K562 (cell line): ENCODE measurements around the gene PTPRR. TPM values are rescaled to one million over a fixed set of nuclear protein-coding genes. Genes with fewer than 3 reads are reported as not detected.

Experiments
- ATAC-seq: fragments of 200-7000 bp; cut with Tn5 transposase; 3 replicates; pipeline ENCODE4 v1.9.1; 2020; ENCODE audit warnings: moderate library complexity
- BruUV-seq: library from RNA; stranded (reverse); fragments of 400-500 nt; replicated peaks from 2 replicates; lab custom pipeline; 2021; lab: Mats Ljungman, UMichigan
- CTCF ChIA-PET: fragments of 300-600 bp; formaldehyde crosslinking; extraction: SDS; loops from one replicate; lab custom pipeline; 2021; ENCODE audit warnings: low intra/inter-chr PET ratio; lab: Yijun Ruan, JAX
- POLR2A ChIA-PET: fragments of 300-600, 350-650 bp; sonication (Branson Sonifier 250); formaldehyde crosslinking; extraction: SDS; loops from one replicate; lab custom pipeline; 2021; ENCODE audit warnings: antibody characterized with exemption, inconsistent platforms; lab: Yijun Ruan, JAX
- DNase-seq, 4 experiments: peaks; one replicate each; pipeline versions ENCODE4 v3.0.0 to v3.0.0-alpha.2; 2011 to 2018; ENCODE audit warnings: low spot score in 3 of 4, mixed read lengths in 3 of 4; ENCODE audit errors: extremely low read depth in 1 of 4
- FAIRE-seq: peaks from 2 replicates; lab custom pipeline; 2011; peaks lifted over from hg19 to GRCh38; lab: Jason Lieb, UNC
- H2AFZ ChIP-seq: 2 replicates; pipeline ENCODE4 v1.6.0; 2011; ENCODE audit warnings: low read depth, low read length, control low read depth, inconsistent platforms
- H3K27ac ChIP-seq: fragments of 200-600 bp; 3 replicates; pipeline ENCODE4 v1.8.0; 2011; ENCODE audit warnings: low read depth, mild to moderate bottlenecking, control low read depth, inconsistent platforms, low read length, moderate library complexity, mixed read lengths; ENCODE audit errors: extremely low read depth
- H3K27me3 ChIP-seq, 2 experiments: fragments of 300-600 bp in 1 of 2; 2 replicates in 1 of 2; 3 replicates in 1 of 2; pipeline versions ENCODE4 v1.6.0 to v1.8.0; 2011; ENCODE audit warnings: inconsistent platforms in 2 of 2, low read length in 2 of 2, mild to moderate bottlenecking in 1 of 2, mixed read lengths in 1 of 2, moderate library complexity in 1 of 2; ENCODE audit not compliant: control insufficient read depth in 2 of 2, insufficient read depth in 2 of 2
- H3K36me3 ChIP-seq: fragments of 300-600 bp; 3 replicates; pipeline ENCODE4 v1.8.0; 2011; ENCODE audit warnings: mild to moderate bottlenecking, low read length, inconsistent platforms; ENCODE audit not compliant: control insufficient read depth, insufficient read depth
- H3K4me1 ChIP-seq, 2 experiments: fragments of 200-600 bp in 1 of 2; replicated peaks in 1 of 2; 2 replicates in 1 of 2; 3 replicates in 1 of 2; pipeline versions ENCODE4 v1.5.1 to v1.8.0; 2011; ENCODE audit warnings: inconsistent platforms in 2 of 2, low read length in 2 of 2, mild to moderate bottlenecking in 1 of 2, mixed read lengths in 1 of 2, moderate library complexity in 1 of 2; ENCODE audit not compliant: control insufficient read depth in 2 of 2, insufficient read depth in 2 of 2
- H3K4me2 ChIP-seq: 2 replicates; pipeline ENCODE4 v1.6.1; 2011; ENCODE audit warnings: low read length, control low read depth, inconsistent platforms, mixed read lengths; ENCODE audit not compliant: insufficient read depth
- H3K4me3 ChIP-seq: fragments of 200-600 bp; sonication (generic), shearing (Covaris generic); 2 replicates; pipeline ENCODE4 v1.5.1; 2016; ENCODE audit warnings: control low read depth, inconsistent platforms
- H3K79me2 ChIP-seq: fragments of 200-600 bp; 3 replicates; pipeline ENCODE4 v1.8.0; 2011; ENCODE audit warnings: low read length, inconsistent platforms; ENCODE audit not compliant: control insufficient read depth, insufficient read depth
- H3K9ac ChIP-seq, 2 experiments: 2 replicates each; pipeline versions ENCODE4 v1.6.0 to v1.6.1; 2011; ENCODE audit warnings: low read depth in 2 of 2, low read length in 2 of 2, control low read depth in 1 of 2, inconsistent platforms in 1 of 2, mild to moderate bottlenecking in 1 of 2, mixed read lengths in 1 of 2; ENCODE audit not compliant: insufficient read depth in 1 of 2
- H3K9me1 ChIP-seq: one replicate; pipeline ENCODE4 v1.6.0; 2011; ENCODE audit warnings: inconsistent platforms, mild to moderate bottlenecking, low read length, moderate library complexity; ENCODE audit not compliant: control insufficient read depth, insufficient read depth
- H3K9me3 ChIP-seq: replicated peaks from 2 replicates; pipeline ENCODE4 v1.5.1; 2011; ENCODE audit warnings: low read depth, low read length, inconsistent platforms; ENCODE audit not compliant: control insufficient read depth, insufficient read depth
- H4K20me1 ChIP-seq: replicated peaks from 2 replicates; pipeline ENCODE4 v1.6.1; 2011; ENCODE audit warnings: low read length, inconsistent platforms, mixed read lengths; ENCODE audit not compliant: control insufficient read depth, insufficient read depth
- CLOCK ChIP-seq: fragments of 250-450 bp; sonication (Bioruptor Pico); IDR thresholded peaks from 2 replicates; pipeline ENCODE4 v1.4.0; 2020; ENCODE audit warnings: mild to moderate bottlenecking, moderate library complexity, borderline replicate concordance
- CXXC5 ChIP-seq: fragments of 250-450 bp; sonication (Bioruptor Pico); IDR thresholded peaks from 2 replicates; pipeline ENCODE4 v1.8.0; 2022; ENCODE audit warnings: inconsistent platforms, mild to moderate bottlenecking, moderate library complexity
- DIDO1 ChIP-seq: fragments of 450-650 bp; IDR thresholded peaks from 2 replicates; pipeline ENCODE4 v1.6.1; 2016; ENCODE audit warnings: low read depth, missing biosample characterization, missing genetic modification characterization
- FIP1L1 ChIP-seq: fragments of 200-400 bp; formaldehyde crosslinking; IDR thresholded peaks from 2 replicates; pipeline ENCODE4 v1.6.1; 2018; ENCODE audit warnings: mild to moderate bottlenecking, low read depth, low read length; ENCODE audit not compliant: poor library complexity, severe bottlenecking
- FOXA1 ChIP-seq: fragments of 450-650 bp; IDR thresholded peaks from 2 replicates; pipeline ENCODE4 v1.6.1; 2016; ENCODE audit warnings: mild to moderate bottlenecking, borderline replicate concordance
- FOXA3 ChIP-seq, 2 experiments: fragments of 450-650 bp in 1 of 2; sonication (generic) in 1 of 2; formaldehyde crosslinking; IDR thresholded peaks in 1 of 2; conservative IDR thresholded peaks in 1 of 2; 2 replicates each; pipeline versions ENCODE4 v1.4.0 to v1.8.0; 2020 to 2022; ENCODE audit warnings: mild to moderate bottlenecking in 2 of 2, missing genetic modification reagents in 1 of 2
- FOXP4 ChIP-seq: sonication (generic); formaldehyde crosslinking; IDR thresholded peaks from 2 replicates; pipeline ENCODE4 v1.8.0; 2022; ENCODE audit warnings: mild to moderate bottlenecking, missing genetic modification reagents, borderline replicate concordance
- NFATC3 ChIP-seq: fragments of 450-650 bp; IDR thresholded peaks from 2 replicates; pipeline ENCODE4 v1.6.1; 2017; ENCODE audit warnings: mild to moderate bottlenecking
- PHB ChIP-seq: fragments of 250-450 bp; sonication (Bioruptor Pico); IDR thresholded peaks from 2 replicates; pipeline ENCODE4 v1.5.0; 2021
- TBP ChIP-seq: optimal IDR thresholded peaks from 2 replicates; pipeline ENCODE3; 2011; ENCODE audit warnings: low read depth, low read length, improper control_type of control experiment
- TCF7 ChIP-seq: sonication (generic); IDR thresholded peaks from 2 replicates; pipeline ENCODE4 v1.6.1; 2016; ENCODE audit warnings: antibody characterized with exemption, borderline replicate concordance
- USF1 ChIP-seq: sonication (generic); formaldehyde crosslinking; IDR thresholded peaks from 2 replicates; pipeline ENCODE4 v1.9.0; 2022; ENCODE audit warnings: mild to moderate bottlenecking, missing genetic modification reagents
- ZMIZ1 ChIP-seq, 2 experiments: fragments of 150-350 bp in 1 of 2; IDR thresholded peaks; 2 replicates each; pipeline ENCODE4 v1.6.1; 2012 to 2016; ENCODE audit warnings: low read depth in 2 of 2, low read length in 2 of 2, mild to moderate bottlenecking in 1 of 2, moderate library complexity in 1 of 2
- ZNF75A ChIP-seq: fragments of 450-650 bp; formaldehyde crosslinking; IDR thresholded peaks from 2 replicates; pipeline ENCODE4 v1.4.0; 2020; ENCODE audit warnings: mild to moderate bottlenecking
- WGBS: fragments of 100-300 bp; shearing (Covaris generic); methylation state at CpG from one replicate; pipeline ENCODE4 v1.1.6; 2016; ENCODE audit warnings: low coverage, mixed read lengths; ENCODE audit not compliant: insufficient coverage; ENCODE audit errors: missing lambda C conversion rate; 5-methylcytosine and 5-hydroxymethylcytosine counted together
- in situ Hi-C: fragments of 300-500 bp; cut with MboI; formaldehyde crosslinking; loops from 4 replicates; pipeline ENCODE4 v1.15.0; 2018; ENCODE audit warnings: inconsistent platforms, mixed read lengths
- intact Hi-C: fragments of 100-400 bp; cut with micrococcal nuclease; formaldehyde crosslinking; loops from 2 replicates; pipeline ENCODE4 v1.14.2; 2022
- polyA plus RNA-seq, 8 experiments: library from polyadenylated mRNA; depleted of rRNA in 4 of 8; stranded (reverse) in 5 of 8; unstranded in 3 of 8; fragments of >200 nt; fragmentation: Nextera tagmentation in 2 of 8; fragmentation: Illumina TruSeq in 1 of 8; extraction: Ambion mirVana in 2 of 8; extraction: Trizol in 1 of 8; gene quantifications; 2 replicates each; pipeline versions ENCODE4 v1.2.1 to v1.2.3, GENCODE V29; 2011 to 2014; ENCODE audit warnings: inconsistent platforms in 1 of 8, missing spikeins in 1 of 8
- total RNA-seq, 7 experiments: library from RNA; depleted of rRNA in 6 of 7; stranded (reverse); fragments of >200 nt in 6 of 7; fragmentation: Illumina TruSeq in 2 of 7; extraction: Trizol in 2 of 7; gene quantifications; 2 replicates each; pipeline versions ENCODE4 v1.2.1 to v1.2.3, GENCODE V29; 2011 to 2021; ENCODE audit warnings: low replicate concordance in 1 of 7

PTPRR gene
- total and polyA plus RNA-seq, 9 of the 15 experiments (the other 6 are each of a cell fraction or from before 2014, with no cell fraction given), result 6.6 to 41.7 (median 12.3) TPM

GRCh38 chr12:70919176-70919575 lies 1.4 kb downstream of the PTPRR start:
- Histone ChIP-seq H4K20me1 (no peaks in the 10 kb centered on the region), H3K27me3 (peaks cover 0 to 16% of the 10 kb centered on the region in 2 experiments; a peak in 2 of 5 replicates), H3K4me2 (no peak overlapping the region), H3K9me1 (no peaks in the 10 kb centered on the region), H3K4me3 (no peak overlapping the region), H3K4me1 (no peaks in the 10 kb centered on the region), H3K27ac (no peak overlapping the region), H3K79me2 (no peaks in the 10 kb centered on the region), H3K36me3 (no peaks in the 10 kb centered on the region), H2AFZ (no peak overlapping the region), H3K9me3 (no peaks in the 10 kb centered on the region), H3K9ac (no peak overlapping the region)
- FAIRE-seq (no peak), DNase-seq (no peak), ATAC-seq (no peak)
- ChIA-PET CTCF (no interaction called here), POLR2A (no interaction called here)
- intact Hi-C loops, result no loop called here
- in situ Hi-C loops, result no loop called here
- no TSS peak for BruUV-seq
- WGBS, result 5% methylated on average over 2 of the region's 2 CpGs
- TF ChIP-seq FIP1L1, result no peak
- TF ChIP-seq DIDO1 (tag), result no peak
- no peak for TF ChIP-seq USF1 (CRISPR knock-in tag)
- no peak for TF ChIP-seq FOXA1
- TF ChIP-seq NFATC3, result no peak
- no peak for TF ChIP-seq CLOCK (CRISPR knock-in tag)
- TF ChIP-seq FOXP4 (CRISPR knock-in tag), result no peak
- TF ChIP-seq TBP, result no peak
- TF ChIP-seq FOXA3 (CRISPR knock-in tag; conservative IDR thresholded peaks at IDR 0.05 in 1 of 2, IDR thresholded peaks at IDR 0.05 in 1 of 2), result no peak
- TF ChIP-seq PHB (CRISPR knock-in tag), result no peak
- TF ChIP-seq CXXC5 (CRISPR knock-in tag), result no peak
- no peak for TF ChIP-seq ZMIZ1 (IDR thresholded peaks at IDR 0.05; ENCODE audit: low read depth in 2 of 2, low read length in 2 of 2)
- TF ChIP-seq ZNF75A (CRISPR knock-in tag), result no peak
- no peak for TF ChIP-seq TCF7
